T-helper 1 cell treated with Interleukin-12 subunit alpha and Interleukin-12 subunit beta and Interleukin-4 antibody, amounts not matched to agents 30 ng/mL and 1 ng/mL, for 36 hours (primary cell): ENCODE results near the gene CACNB4. TPM values are rescaled to one million over a fixed set of nuclear protein-coding genes. Genes with fewer than 3 reads are reported as not detected.
"Not testable (repeated sequence)": the region's sequence is repeated elsewhere in the genome, so short reads cannot be mapped to it uniquely, and the experiment has no call there.

Experiments
- intact Hi-C: fragments of 100-400 bp; cut with micrococcal nuclease; formaldehyde crosslinking; loops from one replicate; pipeline ENCODE4 v1.15.1; 2024
- total RNA-seq: library from RNA; stranded (reverse); gene quantifications from 2 replicates; pipeline ENCODE4 v1.2.3, GENCODE V29; 2022

The CACNB4 gene
- 0.44 and 0.80 TPM in 2 replicates for total RNA-seq

DNA sequence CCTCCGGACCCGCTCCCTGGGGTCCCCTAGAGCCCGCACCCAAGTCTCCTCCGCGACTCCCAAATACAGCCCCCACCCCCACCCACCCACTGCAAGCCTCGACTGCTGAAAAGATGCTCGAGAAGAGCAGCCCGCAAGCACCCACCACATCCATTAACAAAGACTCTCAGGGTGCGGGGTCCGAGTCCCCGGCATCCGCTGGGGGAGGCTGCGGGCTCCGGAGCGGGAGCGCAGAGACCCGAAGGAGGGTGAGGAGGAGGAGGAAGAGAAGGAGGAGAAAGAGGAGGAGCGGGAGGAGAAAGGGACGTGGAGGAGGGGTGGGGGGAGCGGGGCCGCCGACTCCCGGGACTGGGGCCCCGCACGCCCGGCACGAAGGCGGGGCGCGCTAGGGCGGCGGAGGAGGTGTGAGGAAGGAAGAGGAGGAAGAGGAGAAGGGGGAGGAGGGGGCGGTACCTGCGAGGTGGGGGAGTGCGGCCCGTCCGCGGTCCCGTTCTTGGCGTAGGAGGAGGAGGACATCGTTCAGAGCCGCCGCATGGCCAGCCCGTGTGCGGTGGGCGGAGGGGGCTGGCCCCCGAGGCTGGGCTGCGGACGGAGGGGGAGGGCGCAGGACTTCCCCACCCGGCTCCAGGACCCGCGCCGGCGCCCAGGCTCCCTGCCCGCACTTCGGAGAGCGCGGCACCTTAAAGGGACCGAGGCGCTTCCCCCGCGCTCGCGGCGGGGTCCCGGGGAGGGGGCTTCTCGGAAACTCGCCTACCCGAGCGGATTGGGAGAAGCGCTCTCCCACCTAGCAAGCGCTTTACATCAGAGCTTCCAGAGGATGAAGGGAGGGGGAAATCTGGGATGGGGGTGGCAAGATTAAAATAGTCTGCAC lies at the start of gene CACNB4:
Gene CACNB4 (minus strand): TSS at position 549 of the 871 bp plus-strand sequence.
- intact Hi-C loops: loop anchor here (5.0 kb wide), 1 partner anchor 79 kb away; the partner anchor contains the start of gene STAM2

DNA sequence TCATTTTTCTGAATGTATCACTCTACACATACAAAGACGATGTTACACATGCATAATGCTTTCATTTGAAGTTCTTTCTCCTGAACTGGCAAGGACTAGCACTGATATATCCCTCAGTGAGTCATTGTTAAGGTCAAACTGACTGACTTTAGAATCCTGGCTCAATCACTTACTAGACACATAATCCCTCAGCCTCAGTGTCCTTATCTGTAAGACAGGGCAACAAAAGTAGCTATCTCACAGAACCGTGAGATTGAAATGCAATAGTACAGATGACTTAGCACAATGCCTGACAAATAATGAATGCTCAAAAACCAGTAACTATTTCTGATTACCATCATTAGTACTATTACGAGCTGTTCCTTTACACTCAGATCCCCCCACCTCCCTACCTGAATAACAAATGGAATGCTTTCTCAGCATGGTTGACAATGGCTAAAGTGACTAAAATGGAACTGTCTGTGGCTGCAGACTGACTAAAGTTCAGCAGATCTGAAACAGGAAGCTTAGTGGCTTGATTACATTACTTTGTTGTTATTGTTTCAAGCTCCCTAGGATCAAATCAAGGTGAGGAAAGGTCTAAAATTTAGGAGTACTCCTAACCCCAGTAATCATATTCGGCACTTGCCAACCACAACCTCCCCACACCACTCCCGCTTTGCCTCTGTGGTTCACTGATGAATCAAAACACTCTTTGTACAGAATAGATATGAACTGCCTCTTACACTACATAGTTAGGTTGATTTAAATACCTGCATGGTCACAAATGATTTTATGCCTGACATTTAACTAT lies 35.8 kb upstream of the CACNB4 start:
- intact Hi-C loops: no loop called here

DNA sequence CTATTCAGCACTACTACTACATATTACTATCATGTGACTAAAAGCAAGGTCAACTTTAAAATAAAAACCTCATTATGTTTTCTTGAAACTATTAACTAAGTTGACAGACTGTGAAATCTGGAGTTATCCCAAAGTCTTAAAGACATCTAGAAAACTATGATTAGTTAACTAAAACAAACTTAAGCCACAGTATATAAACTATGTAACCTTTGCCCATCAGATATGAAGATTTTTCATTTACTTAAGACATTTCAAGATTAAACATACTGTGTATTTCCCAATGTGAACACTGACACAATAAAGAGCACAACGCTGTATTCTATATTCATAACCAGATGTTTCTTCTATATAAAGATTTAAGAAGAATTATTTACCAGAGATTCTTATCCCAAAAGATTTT lies 33.5 kb upstream of the CACNB4 start:
- intact Hi-C loops: no loop called here

DNA sequence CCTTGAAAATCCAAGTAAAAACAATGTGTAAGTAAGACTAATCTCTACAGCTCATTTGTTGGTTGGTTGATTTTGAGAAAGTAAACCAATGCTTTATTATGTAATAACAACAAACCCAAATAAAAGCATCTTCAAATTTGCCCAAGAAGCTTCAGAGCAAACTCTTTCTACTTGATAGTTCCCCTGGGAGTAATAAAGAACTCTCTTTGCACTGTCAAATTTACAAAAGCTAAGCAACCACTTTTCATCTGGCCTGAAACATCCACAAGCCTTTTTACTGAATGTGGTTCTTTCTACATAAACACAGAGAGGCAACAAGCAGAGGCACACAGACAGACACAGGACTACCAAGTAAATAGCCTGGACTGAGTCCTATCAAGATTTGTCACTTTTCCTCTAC lies 28.8 kb upstream of the CACNB4 start:
- intact Hi-C loops: no loop called here

DNA sequence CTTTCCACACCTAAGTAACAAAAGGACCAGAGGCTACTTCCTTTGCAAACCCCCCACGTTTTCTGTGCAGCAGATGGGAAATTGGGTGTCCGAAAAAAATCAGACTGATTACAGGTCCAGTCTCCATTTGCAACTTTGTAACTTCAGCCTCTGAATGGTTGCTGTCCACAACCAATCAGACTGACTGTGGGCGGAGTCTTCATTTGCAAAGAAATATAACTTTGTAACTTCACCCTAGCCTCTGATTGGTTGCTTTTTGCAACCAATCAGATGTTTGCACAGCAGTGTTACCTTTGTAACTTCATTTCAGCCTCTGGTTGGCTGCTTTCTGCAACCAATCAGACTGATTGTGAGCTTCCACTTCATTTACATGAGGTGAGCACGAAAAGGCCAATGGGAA lies 27.8 kb upstream of the CACNB4 start:
- intact Hi-C loops: no loop called here

DNA sequence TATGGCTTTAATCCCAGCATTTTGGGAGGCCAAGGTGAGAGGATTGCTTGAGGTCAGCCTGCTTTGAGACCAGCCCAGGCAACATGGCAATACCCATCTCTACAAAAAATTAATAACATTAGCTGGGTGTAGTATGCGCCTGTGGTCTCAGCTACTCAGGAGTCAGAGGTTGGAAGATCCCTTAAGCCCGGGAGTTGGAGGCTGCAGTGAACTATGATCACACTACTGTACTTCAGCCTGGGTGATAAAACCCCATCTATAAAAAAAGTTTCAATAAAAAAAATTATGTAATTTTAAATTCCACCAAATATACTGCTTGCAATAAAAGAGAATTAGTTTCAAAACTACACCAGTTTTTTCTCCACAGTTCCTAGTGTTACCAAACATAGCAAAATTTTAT lies 23.3 kb upstream of the CACNB4 start:
- intact Hi-C loops: no loop called here

DNA sequence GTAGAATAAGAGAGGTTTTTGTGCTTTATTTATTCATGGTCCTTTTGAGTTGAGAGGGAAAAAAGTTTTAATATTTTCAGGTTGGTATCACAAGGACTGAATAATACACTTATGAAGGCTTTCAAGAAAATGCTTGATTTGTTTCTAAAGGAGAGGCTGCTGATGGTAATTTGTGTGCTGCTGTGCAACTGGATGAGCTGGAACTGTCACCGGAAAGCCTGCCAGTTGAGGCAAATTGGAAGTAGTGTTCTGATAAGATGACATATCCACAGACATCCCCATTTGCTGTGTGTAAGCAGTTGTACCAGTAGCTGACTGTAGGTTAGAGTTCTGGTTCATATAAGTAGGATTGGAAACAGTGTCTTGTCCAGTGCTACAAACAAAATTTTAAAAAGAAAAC lies 21.6 kb upstream of the CACNB4 start:
- intact Hi-C loops: no loop called here

DNA sequence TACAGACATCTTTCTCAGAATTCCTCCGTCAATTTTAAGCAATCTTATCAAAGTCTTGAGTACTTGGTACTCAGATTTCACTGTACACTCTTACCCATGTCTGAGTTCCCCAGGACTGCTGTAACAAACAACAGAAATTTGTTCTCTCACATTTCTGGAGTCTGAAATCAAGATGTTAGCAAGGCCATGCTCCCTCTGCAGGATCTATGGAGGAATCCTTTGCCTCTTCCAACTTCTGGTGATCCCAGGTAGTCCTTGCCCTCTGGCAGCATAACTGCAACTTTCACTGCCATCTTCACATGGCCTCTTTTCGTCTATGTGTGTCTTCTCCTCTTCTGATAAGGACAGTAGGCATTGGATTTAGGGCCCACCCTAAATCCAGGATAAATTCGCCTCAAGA lies 17.1 kb upstream of the CACNB4 start:
- intact Hi-C loops: no loop called here

DNA sequence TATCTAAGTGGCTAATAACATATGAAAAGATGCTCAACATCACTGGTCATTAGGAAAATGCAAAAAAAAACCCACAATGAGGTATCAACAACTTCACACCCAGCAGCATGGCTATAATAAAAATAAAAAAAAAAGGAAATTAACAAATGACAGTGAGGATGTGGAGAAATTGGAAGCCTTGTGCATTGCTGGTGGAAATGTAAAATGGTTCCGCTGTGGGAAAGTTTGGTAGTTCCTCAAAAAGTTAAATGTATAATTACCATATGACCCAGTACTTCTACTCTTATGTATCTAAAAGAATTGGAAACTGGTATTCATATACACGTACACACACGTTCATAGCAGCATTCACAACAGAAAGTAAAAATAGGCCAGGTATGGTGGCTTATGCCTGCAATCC lies 15.5 kb upstream of the CACNB4 start:
- intact Hi-C loops: no loop called here

DNA sequence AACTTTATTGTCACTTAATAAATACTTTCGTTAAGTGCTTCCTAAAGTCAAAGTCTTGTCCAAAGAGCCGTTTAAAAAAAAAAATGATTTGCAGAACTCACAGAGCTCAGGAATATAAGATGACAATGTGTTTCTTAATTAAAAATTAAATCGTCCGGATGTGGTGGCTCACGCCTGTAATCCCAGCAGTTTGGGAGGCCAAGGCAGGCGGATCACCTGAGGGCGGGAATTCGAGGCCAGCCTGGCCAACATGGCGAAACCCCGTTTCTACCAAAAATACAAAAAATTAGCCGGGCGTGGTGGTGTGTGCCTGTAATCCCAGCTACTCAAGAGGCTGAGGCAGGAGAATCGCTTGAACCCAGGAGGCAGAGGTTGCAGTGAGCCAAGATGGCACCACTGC lies 8.3 kb upstream of the CACNB4 start:
- intact Hi-C loops: not testable (repeated sequence)

DNA sequence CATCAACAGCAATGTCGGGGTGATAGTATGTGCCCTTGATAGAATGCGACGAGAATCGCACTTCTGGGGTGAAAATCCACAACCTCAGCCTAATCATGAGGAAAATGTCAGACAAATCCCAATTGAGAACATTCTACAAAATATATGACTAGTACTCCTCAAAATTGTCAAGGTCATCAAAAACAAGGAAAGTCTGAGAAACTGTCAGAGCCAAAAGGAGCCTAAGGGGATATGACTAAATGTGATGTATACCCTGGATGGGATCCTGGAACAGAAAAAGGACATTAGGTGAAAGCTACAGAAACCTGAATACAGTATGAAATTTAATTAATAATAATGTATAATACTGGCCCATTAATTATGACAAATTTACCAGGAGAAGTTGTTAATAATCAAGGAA lies 7.6 kb upstream of the CACNB4 start:
- intact Hi-C loops: no loop called here

DNA sequence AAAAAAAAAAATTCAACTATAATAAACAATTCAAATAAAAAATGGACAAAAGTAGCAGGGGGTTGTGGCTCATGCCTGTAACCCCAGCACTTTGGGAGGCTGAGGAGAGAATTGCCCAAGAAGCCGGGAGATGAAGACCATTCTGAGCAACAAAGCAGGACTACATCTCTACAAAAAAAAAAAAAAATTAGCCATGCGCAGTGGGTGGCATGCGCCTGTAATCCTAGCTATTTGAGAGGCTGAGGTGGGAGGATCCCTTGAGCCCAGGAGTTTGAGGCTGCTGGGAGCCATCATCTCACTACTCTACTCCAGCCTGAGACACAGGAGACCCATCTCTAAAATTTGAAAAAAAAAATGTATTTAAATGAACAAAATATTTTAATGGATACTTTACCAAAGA lies 4.4 kb upstream of the CACNB4 start:
- intact Hi-C loops: no loop called here

DNA sequence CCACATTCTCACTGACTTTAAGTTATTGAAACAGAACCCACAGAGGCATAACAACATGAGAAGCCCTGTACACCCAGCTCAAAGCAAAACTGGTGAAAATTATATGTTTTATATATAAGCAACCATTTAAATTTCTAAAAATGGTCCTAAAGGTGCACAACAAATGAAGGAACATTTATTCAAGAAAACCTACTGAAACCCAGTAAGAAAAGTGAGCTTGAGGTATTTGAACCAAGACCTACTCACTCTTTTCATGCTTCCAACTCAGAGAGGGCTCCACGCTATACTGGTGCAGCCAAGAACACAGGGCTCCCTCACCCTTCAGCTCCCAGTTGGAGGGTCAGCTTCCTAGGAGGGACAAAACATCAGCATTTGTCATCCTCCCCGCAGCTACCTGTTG lies 2.1 kb upstream of the CACNB4 start:
- intact Hi-C loops: no loop called here

DNA sequence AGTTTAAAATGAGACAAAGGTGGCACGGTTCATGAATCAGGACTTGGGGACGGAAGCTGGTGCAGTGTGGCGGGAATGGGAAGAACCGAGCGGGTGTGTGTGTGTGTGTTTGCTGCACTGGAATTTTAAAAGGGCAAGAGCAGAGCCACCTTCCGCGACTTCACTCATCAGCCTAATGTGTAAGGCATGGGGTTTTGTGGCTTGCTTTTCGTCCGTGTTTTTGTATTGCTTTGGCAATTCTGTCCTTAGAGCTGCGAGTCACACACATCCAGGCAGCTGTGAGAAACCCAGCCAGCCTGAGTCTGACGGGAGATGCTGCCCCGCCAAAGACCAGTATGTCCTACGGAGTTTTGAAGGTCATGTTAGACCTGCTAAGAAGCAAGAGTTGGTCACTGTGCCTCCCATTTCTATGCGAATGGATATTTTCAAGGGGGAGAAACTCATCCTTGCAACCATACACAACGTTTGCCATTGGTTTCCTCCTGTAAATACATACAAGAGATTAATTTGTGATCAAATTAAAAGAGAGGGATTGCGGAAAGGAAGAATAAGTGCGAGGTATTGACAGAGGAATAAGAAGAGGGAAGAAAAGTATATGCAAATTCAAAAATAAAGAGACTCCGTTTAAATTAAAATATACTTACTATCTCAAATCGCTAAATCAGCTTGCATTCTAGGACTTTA lies 665 bp upstream of the CACNB4 start:
- intact Hi-C loops: loop anchor here (5.0 kb wide), 1 partner anchor 78 kb away; the partner anchor contains the start of gene STAM2

DNA sequence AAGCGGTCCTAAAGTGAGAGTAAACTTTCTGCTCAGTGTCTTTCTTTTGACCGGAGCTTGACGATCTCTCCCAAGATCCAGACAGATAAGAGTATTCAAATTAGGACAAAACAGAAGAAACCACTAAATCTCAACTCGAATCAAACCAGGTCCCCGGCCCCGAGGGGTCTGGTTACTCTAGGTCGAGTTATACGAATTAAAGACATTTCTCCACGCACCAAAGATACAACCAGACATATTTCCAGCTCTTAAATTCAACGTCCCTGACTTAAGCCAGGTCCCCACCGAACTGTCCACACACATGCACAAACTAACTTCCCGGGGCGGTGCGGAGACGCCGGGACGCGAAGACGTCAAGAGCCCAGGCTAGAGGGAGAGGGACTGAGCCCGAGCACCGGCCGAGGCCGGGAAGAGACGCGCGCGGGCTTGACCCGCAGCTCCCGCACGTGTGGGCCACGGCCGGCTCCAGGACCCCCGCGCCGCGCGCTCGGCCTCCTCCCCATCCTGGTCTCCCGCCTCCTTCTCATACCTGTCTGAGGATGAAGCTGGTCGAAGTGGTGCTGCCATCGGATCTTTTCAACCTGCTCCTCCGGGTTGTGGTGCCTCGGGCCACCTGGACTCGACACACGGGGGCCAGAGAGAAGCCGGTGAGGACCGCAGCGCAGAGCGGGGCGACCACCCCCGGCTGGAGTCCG lies 896 bp downstream of the CACNB4 start:
- intact Hi-C loops: loop anchor here (5.0 kb wide), 1 partner anchor 79 kb away; the partner anchor contains the start of gene STAM2

DNA sequence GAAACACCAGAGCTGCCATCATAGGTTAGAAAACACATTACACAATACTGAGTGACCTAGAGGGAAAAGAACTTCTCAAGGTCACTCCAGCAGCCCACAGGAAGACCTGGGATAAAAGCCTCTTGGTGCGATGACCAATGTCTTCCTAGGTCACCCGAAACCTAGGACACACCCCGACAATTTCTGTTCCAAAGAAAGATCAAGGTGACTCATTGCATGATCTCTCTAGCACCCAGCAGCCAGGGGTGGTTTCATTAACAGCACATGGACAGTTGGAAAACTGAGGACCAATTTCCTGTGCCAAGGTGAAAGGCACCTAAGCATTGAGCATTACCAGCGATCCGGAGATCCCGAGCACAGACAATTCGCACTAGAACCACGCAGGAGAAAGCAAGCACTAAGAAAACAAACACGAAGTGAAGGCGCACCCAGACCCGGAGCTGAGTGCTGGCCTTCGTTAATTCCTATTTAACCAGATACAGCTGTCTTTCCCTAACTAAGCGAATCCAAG lies 1.5 kb downstream of the CACNB4 start:
- intact Hi-C loops: loop anchor here (5.0 kb wide), 1 partner anchor 80 kb away; the partner anchor contains the start of gene STAM2

DNA sequence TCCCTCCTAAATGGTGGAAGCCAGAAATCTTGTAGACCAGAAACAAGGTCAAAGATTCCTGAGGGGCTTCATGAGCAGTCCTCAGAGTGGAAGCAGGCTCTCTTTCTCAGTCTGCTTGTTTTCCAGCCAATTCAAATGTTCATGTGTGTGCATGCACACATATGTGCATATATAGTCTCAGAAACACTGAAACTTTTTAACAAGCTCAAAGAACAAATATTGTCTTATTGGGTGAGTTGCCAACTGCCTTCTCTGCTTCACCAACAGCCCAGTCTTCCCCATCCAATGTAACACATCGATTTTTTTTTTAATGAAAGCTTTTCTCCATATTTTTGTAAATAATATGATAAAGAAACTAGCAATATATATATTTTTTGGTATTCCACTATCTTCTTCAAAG lies 3.7 kb downstream of the CACNB4 start:
- intact Hi-C loops: loop anchor here (5.0 kb wide), 1 partner anchor 82 kb away; the partner anchor contains the start of gene STAM2

DNA sequence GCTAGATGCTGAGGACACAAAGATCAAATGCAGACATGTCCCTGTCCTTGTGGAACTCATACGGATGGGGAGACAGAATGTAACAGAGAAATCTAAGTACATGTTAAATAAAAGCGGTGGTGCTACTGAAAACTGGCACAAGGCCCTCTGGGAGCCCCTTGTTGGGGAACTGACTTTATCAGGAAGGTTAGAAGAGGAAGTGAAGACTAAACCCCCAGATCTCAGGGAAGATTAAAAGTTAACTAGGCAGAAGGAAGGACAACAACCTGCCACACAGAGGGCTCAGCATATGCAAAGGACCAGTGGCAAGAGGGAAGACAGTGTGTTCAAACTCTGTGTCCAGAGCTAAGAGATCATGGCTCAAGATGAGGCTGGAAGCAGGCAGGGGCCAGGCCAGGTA lies 4.8 kb downstream of the CACNB4 start:
- intact Hi-C loops: no loop called here

DNA sequence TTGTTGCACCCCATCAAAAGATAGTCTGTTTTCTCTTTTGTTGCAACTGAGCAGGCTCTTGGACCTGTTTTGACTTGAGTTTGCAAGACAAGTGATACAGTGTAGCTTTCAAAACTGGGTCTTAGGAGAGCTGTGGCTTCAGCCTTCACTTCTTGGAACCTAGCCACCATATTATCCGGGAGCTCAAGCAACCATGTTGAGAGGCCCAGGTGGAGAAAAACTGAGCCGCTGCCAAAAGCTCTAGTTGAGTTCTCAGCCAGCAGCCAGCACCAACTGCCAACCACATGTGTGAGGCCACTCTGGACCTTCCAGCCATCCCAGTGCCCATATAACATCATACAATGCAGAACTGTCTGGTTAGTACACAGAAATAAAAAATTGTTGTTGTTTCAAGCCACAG lies 5.4 kb downstream of the CACNB4 start:
- intact Hi-C loops: no loop called here

DNA sequence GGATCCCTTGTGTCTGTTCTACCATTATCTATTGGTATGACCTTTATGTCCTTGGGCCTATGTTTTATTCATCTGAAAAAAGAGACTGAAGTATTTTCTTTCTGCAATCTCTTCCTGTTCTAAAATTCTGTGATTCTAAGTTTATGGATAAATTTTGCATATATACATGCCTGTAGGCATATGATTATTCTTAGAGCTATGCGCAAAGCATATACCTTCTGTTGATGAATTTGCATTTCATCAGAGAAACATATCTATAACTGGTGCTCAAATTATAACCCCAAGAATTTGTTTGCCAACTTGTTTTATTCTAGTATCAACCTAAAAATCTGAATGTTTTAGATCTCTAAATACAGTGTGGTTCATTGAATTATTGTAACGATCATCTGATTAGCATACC lies 6.7 kb downstream of the CACNB4 start:
- intact Hi-C loops: no loop called here

DNA sequence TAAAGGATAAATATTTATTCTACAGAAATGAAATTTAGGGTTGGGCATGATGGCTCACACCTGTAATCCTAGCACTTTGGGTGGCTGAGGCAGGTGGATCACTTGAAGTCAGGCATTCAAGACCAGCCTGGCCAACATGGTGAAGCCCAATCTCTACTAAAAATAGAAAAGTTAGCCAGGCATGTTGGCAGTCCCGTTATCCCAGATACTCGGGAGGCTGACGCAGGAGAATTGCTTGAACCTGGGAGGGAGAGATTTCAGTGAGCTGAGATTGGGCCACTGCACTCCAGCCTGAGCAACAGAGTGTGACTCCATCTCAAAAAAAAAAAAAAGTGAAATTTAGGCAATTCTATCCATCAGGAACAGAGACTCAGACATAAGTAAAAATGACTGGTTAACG lies 8.1 kb downstream of the CACNB4 start:
- intact Hi-C loops: not testable (repeated sequence)
